Activated CD4-positive, alpha-beta T cell treated with anti-CD3 and anti-CD28 coated beads for 48 hours (primary cell): ENCODE data around the gene C19orf25.

Experiments
- DNase-seq: peaks from one replicate; pipeline ENCODE4 v3.0.0-alpha.2; 2020

C19orf25 gene

GRCh38 chr19:1474765-1475351 lies 4.2 kb downstream of the C19orf25 start:
- DNase-seq, result no peak

DNA sequence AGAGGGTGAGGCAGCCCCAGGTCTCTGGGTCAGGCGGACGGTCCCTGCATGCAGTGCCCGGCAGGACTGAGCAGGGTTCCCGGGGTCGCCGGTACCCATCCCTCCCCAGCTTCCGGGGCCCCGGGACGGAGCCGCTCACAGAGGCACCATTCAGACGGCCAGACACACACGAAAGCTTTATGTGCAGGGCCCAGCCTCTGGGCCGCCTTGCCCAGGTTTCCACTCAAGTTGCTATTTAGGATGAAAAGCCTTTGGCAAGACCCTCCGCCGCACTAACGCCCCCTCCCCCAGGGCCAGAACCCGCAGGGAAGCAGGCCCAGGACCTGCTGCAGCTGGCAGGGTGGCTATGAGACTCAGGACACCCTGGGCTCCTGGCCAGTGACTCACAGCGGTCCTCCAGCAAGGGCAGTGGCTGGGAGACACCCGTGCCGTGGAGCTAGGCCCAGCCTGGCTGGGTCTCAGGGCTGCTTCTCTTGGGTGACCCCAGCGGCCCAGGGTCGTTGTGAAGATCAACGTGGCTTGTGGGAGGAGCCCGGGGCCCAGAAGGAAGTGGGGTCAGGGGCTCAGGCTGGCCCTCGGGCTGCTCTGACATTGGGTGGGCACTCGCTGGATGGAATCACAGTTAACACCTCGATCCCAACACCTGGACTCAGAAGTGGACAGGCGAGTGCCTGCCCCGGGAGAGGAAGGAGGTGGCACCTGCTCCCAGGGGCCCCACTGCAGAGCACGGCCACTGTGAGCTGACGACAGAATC lies 4.8 kb downstream of the C19orf25 start:
- no peak for DNase-seq

DNA sequence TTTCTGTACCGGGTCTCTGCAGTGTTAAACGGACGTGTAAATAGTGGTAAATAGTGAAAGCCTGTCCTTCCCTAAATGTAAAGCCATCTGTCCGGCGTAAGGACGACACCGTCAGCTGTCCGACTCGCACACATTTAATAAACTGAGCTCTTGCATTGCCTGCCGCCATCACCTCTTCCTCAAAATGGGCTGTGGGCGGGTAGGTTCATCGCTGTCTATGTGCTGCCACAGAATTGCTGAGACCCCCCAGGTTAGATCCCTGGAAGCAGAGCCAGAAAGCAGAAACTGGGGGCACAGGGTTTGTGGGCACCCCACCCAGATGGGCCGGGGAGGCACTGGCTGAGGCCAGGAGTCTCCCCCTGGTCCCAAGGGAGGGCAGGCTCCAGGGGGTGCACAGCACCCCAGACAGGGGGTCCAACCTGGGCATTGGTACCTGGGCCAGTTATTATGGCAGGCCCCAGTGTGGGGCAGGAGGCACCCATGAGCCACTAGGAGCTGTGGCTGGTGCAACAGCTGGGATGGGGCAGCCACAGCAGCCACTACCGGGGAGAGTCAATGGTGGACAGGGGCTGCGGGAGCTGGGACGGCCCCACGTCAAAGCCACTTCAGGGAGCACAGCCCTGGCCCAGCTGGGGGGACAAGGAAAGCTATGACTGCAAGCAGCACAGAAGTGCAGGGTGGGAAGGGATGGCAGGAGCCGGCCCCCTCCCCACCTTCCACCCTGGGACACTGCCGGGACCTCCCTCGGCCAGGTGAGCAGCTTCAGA lies 5.7 kb downstream of the C19orf25 start:
- DNase-seq, result no peak

DNA sequence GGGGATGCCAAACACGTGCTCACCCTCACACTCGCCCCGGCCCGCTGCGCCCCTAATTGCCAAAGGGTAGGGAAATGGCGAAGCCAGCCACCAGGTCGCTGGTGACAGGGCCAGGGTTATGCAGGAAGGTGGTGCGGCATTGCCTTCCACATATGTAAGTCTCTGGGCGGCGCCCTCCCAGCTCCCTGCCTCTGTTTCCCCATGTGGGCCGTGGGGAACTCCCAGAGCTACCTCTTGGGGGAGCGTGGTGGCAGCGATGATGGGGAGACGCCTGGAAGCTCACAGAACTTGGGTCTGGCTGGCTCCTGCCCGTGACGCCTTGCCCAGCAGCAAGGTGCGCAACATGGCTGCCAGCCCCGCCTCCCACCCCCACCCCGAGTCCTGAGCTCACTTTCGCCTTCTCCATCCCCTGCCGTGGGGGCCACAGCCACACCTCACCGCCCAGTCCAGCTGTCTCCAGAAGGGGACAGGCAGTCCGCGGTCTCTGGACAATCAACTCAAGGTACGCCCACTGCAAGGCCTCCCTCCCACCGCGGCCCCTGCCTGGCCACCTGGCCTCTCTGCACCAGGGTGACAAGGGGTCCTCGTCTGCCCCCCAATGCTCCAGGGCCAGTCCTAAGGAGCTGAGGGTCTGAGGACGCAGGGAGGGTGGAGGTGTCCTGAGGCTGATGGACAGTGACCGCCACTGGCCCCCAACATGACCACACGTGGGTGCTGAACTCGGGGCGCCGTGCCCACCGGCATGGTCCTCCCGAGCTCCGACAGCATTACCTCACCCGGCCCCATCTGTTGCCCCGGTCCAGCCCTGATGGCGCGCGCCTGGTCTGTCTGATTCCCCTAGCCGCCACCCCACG lies 6.6 kb downstream of the C19orf25 start:
- DNase-seq, result no peak

- no peak for DNase-seq
These were observed 7.4 kb downstream of the C19orf25 start for GRCh38 chr19:1471515-1472160.

GRCh38 chr19:1471010-1471514 lies 8.0 kb downstream of the C19orf25 start:
- no peak for DNase-seq

DNA sequence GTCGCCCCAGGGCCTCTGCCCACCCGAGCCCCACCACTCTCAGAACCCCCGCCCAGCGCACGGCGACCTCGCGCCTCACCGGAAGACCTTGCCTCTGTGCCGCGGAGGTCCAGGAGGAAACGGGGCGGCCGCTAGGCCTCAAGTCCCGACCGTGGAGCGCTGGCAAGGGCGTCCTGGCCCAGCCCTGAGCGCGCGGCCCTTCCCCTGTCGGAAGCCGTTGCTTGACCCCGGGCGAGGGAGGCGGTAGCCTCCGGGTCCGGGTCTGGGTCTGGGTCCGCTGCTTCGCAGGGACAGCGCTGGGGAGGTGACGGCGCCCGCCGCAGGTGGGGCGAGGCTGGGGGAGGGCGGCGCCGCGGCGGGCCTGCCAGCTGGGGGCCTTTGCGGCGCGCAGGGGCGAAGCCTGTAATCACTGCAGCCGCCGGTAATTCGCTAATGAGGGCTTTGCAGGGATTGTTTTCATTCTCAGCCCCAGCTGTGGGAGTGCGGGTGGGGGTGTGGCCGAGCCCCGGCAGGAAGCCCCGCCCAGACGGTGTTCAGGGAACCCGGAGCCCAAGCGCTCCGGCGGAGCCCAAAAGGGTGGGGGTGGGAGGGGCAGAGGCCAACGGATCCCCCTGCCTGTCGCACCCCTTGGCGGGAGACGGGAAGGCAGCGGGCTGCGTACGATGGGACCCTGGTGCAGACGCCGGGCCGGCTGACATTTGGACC lies 8.6 kb downstream of the C19orf25 start:
- peak; percentile 79 for DNase-seq

DNA sequence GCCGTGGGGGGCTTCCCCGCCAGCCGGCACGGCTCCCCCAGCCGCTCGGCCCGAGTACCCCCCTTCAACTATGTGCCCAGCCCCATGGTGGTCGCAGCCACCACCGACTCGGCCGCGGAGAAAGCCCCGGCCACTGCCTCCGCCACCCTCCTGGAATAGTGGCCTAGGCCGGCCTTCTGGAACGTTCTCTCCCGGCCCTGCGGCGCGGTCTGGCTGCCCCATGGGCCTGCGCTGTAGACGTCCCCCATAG lies 9.0 kb downstream of the C19orf25 start:
- DNase-seq, result no peak

DNA sequence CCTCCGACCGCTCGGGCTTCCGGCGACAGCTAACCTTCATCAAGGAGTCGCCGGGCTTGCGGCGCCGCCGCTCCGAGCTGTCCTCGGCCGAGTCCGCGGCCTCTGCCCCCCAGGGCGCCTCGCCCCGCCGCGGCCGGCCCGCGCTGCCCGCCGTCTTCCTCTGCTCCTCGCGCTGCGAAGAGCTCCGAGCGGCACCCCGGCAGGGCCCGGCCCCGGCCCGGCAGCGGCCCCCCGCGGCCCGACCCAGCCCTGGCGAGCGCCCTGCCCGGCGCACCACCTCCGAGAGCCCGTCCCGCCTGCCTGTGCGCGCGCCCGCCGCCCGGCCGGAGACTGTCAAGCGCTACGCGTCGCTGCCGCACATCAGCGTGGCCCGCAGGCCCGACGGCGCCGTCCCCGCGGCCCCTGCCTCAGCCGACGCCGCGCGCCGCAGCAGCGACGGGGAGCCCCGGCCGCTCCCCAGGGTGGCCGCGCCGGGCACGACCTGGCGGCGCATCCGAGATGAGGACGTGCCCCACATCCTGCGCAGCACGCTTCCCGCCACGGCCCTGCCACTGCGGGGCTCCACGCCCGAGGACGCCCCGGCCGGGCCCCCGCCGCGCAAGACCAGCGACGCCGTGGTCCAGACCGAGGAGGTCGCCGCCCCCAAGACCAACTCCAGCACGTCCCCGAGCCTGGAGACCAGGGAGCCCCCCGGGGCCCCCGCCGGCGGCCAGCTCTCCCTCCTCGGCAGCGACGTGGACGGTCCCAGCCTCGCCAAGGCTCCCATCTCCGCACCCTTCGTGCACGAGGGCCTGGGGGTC lies 9.6 kb downstream of the C19orf25 start:
- no peak for DNase-seq

DNA sequence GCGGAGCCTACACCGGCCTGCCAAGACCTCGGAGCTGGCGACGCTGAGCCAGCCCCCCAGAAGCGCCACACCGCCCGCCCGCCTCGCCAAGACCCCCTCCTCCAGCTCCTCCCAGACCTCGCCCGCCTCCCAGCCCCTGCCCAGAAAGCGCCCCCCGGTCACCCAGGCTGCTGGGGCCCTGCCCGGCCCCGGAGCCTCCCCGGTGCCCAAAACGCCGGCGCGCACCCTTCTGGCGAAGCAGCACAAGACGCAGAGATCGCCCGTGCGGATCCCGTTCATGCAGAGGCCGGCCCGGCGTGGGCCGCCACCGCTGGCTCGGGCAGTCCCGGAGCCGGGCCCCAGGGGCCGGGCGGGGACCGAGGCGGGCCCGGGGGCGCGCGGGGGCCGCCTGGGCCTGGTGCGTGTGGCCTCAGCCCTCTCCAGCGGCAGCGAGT lies 10.2 kb downstream of the C19orf25 start:
- DNase-seq, result peak; percentile 63

DNA sequence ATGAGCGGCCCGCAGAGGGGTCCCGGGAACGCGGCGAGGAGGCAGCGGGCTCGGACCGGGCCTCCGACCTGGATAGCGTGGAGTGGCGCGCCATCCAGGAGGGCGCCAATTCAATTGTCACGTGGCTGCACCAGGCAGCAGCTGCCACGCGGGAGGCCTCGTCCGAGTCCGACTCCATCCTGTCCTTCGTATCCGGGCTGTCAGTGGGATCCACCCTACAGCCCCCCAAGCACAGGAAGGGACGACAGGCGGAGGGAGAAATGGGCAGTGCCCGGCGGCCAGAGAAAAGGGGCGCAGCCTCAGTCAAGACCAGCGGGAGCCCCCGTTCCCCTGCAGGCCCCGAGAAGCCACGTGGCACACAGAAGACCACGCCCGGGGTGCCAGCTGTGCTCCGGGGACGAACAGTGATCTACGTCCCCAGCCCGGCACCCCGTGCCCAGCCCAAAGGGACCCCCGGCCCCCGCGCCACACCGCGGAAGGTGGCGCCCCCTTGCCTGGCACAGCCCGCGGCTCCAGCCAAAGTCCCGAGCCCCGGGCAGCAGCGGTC lies 10.7 kb downstream of the C19orf25 start:
- no peak for DNase-seq

GRCh38 chr19:1467490-1468273 lies 11.3 kb downstream of the C19orf25 start:
- DNase-seq, result no peak

DNA sequence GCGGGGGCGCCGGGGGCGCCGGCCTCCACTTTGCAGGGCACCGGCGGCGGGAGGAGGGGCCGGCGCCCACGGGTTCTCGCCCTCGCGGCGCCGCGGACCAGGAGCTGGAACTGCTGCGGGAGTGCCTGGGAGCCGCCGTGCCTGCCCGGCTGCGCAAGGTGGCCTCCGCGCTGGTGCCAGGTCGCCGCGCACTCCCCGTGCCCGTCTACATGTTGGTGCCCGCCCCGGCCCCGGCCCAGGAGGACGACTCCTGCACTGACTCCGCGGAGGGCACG lies 11.9 kb downstream of the C19orf25 start:
- DNase-seq, result no peak

DNA sequence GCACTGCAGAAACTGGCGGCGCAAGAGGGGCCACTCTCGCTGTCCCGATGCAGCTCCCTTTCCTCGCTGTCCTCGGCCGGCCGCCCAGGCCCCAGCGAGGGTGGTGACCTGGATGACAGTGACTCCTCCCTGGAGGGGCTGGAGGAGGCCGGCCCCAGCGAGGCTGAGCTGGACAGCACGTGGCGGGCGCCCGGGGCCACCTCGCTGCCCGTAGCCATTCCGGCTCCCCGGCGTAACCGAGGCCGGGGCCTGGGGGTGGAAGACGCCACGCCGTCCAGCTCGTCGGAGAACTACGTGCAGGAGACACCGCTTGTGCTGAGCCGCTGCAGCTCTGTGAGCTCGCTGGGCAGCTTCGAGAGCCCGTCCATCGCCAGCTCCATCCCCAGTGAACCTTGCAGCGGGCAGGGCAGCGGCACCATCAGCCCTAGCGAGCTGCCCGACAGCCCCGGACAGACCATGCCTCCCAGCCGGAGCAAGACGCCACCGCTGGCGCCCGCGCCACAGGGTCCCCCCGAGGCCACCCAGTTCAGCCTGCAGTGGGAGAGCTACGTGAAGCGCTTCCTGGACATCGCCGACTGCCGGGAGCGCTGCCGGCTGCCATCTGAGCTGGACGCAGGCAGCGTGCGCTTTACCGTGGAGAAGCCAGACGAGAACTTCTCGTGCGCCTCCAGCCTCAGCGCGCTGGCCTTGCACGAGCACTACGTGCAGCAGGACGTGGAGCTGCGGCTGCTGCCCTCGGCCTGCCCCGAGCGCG lies 12.4 kb downstream of the C19orf25 start:
- no peak for DNase-seq

GRCh38 chr19:1466018-1466460 lies 13.0 kb downstream of the C19orf25 start:
- DNase-seq, result no peak

- no peak for DNase-seq
These were observed 13.6 kb downstream of the C19orf25 start for GRCh38 chr19:1465191-1466016.

GRCh38 chr19:1461862-1462261 lies 17.2 kb downstream of the C19orf25 start:
- no peak for DNase-seq
